MM.1S (cell line): ENCODE results near the gene DNAL4.

Source experiments
- EZH2 ChIP-seq: fragments of 300-600 bp; sonication (generic); optimal IDR thresholded peaks from 2 replicates; pipeline ENCODE3; 2017; ENCODE audit warnings: low read depth, mild to moderate bottlenecking, antibody characterized with exemption, low read length, mixed read lengths
- EZH2phosphoT487 ChIP-seq: fragments of 300-600 bp; sonication (generic); IDR thresholded peaks from 2 replicates; pipeline ENCODE4 v1.6.1; 2018; ENCODE audit warnings: antibody characterized with exemption, low read length
- TF ChIP-seq, protein P1 (sequence below): fragments of 300-600 bp; sonication (generic); IDR thresholded peaks from 2 replicates; pipeline ENCODE4 v1.5.1; 2016; ENCODE audit warnings: antibody characterized with exemption, low read length, mixed read lengths

DNA sequence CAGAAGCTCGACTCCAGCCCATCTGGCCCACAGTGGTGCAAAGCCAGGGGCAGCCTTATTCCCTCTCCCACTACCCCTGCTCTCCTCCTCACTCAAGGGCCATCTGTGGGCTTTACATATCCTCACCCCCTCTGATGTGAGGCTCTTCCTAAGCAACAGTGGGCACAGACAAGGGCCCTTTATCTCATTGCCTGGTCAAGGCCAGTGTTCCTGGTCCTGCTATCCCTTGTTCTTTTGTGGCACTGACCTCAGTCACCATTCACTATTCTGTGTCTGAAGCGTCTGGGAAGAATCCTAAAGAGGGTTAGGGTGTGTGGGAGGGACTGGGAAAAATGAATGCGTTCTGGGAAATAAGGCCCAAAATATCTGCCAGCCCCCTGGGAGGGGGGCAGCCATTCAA, 7.3 kb downstream of the DNAL4 start:
- no peak for TF ChIP-seq EZH2phosphoT487
- TF ChIP-seq, protein P1, sequence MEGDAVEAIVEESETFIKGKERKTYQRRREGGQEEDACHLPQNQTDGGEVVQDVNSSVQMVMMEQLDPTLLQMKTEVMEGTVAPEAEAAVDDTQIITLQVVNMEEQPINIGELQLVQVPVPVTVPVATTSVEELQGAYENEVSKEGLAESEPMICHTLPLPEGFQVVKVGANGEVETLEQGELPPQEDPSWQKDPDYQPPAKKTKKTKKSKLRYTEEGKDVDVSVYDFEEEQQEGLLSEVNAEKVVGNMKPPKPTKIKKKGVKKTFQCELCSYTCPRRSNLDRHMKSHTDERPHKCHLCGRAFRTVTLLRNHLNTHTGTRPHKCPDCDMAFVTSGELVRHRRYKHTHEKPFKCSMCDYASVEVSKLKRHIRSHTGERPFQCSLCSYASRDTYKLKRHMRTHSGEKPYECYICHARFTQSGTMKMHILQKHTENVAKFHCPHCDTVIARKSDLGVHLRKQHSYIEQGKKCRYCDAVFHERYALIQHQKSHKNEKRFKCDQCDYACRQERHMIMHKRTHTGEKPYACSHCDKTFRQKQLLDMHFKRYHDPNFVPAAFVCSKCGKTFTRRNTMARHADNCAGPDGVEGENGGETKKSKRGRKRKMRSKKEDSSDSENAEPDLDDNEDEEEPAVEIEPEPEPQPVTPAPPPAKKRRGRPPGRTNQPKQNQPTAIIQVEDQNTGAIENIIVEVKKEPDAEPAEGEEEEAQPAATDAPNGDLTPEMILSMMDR = no peak
- TF ChIP-seq EZH2 = no peak
